HG03095 (cell line): ENCODE results near the gene ETV7.

Source experiments
- ATAC-seq: cut with Tn5 transposase; IDR thresholded peaks from one replicate; pipeline ENCODE4 v1.9.1; 2021; ENCODE audit warnings: moderate library complexity; ENCODE audit not compliant: unreplicated experiment

The ETV7 gene

DNA sequence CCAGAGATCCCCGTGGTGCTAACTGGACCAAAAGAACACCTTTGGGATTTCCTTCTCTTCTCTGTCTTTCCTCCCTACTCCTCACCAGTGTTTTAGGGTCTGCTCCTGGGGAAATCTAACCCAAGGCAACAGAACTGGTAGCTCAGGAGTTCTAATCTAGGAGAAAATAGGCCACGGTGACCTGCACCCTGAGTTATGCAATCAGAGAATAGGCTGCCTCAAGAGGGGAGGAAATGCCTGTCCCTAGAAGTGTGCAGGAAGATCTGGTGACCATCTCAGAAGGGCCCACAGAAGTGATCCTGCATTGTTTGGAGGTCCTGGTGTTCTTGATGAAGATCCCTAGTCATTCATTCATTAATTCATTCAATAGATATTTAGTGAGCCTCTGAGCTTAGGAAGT, 3.4 kb downstream of the ETV7 start:
- no peak for ATAC-seq

- no peak for ATAC-seq
Observed at GRCh38 chr6:36383606-36384005, 3.9 kb downstream of the ETV7 start.

- ATAC-seq, result no peak
Observed at GRCh38 chr6:36382976-36383375, 4.5 kb downstream of the ETV7 start.

DNA sequence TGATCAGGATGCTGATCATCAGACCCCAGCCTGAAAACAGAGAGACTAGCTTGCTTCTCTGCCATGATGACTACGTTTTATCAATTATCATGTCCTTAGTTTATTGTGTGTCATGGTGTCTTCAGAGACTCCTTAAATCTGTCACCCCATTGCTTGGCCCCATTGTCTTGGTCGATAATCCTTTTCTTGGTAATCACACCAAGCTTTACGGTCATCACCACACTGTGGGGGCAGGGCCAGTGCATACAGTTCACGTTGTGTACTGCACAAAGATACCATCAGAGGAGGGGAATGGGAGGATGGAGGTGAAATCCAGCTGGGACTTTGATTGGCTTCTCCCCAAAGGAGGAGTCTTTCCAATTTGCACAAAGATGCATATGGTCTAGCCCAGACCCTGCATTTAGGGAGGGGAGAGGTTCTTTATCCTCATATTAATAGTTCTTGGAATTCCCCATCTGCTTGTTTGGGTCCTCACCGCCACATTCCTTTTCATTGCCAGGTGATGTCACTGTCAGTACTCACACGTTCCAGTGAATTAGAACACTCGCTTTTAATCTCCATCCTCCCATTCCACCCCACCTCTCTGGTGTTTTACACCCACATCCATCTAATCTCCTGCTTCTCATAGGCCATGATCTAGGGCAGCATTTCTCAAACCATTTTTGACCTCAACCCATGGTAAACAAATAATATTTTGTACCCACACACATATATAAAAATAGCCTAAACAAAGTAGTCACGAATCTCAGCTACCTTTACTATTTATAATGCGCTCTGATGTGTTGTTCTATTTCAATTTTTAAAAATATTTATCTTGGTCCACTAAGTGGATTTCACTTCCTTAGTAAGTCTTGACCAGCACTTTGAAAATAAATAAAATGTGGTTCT, 5.7 kb downstream of the ETV7 start:
- ATAC-seq, result no peak

DNA sequence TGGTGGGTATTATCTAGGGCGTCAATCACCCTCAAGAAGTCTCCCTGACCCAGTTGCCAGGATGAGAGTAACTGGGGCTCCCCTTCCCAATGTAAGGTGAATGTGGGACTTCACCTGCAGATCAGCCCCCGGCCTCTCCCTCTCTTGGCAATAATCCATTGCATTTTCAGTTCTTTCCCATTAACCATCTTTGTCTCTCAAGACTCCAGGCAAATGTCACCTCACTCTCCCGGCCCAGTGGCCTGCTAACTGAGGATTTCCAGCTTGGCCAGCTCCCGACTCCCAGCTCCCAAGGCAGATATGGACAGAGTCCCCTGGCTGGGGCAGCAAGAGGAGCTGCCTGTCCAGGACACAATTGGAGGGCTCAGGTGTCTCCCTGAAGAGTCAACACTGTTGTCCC, 7.3 kb downstream of the ETV7 start:
- ATAC-seq, result no peak

DNA sequence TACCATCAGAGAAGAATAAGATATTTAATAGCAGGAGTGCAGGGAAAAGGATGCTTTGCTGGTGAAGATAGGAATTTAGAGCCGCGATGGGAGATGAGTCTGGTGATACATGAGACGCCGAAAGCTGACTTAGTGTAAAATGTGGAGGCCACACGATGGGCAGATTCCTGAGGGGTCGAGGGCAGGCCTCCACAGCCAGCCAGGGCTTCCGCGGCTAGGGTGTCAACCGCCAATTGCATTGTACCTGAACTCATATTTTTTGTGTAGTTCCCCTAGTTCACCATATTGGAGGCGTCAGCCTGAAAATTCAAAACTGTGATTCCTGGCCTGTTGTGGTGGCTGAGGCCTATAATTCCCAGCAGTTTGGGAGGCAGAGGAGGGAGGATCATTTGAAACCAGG, 8.5 kb downstream of the ETV7 start:
- ATAC-seq, result no peak

GRCh38 chr6:36378243-36378920, 9.1 kb downstream of the ETV7 start:
- ATAC-seq, result no peak

DNA sequence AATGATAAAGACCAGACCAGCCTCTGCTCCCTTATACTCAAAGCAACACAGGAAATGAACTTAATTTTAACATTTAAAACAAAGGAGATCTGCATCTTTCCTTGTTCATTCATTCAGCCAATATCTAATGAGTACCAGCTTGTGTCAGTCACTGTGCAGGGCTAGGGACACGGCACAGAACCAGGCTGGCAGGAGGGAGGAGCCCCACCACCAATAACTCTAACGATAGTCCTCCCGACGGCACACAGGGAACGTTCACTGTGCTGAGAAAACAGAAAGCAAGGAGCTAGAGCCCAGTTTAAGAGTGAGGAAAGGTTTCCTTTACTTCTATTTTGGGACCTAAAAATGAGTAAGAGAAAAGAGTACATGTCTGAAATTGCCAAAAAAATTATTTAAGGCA, 9.9 kb downstream of the ETV7 start:
- ATAC-seq, result no peak

DNA sequence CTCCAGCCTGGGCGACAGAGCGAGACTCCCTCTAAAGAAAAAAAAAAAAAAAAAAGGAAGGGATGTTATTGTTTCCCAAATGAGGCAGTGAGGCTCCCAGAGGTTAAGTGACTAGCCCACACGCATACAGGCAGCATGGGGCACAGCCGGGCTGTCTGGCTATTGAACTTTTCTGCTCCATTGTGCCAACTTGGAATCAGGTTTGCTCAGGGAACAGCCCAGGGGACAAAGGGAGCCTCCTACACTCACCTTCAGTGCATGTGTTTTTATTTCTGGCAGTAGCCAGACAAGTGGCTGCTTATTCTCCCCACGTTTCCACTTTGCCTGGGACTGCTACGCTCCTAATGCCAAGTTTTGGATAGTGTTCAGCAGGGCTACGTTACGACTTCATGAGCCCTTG, 10.7 kb downstream of the ETV7 start:
- no peak for ATAC-seq

DNA sequence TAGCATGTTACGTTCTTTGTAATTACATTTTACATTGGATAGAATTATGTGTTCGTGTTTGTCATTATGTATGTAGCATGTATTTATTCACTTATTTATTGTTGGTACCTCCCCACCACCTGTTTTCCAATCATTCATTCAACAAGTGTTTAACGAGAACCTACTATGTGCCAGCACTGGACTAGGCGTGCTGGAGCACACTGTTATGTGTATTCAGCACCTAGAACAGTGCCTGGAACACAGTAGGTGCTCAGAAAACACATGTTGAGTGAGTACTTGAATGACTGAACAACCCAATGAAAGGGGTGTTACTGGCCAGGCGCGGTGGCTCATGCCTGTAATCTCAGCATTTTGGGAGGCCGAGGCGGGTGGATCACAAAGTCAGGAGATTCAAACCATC, 11.3 kb downstream of the ETV7 start:
- no peak for ATAC-seq

DNA sequence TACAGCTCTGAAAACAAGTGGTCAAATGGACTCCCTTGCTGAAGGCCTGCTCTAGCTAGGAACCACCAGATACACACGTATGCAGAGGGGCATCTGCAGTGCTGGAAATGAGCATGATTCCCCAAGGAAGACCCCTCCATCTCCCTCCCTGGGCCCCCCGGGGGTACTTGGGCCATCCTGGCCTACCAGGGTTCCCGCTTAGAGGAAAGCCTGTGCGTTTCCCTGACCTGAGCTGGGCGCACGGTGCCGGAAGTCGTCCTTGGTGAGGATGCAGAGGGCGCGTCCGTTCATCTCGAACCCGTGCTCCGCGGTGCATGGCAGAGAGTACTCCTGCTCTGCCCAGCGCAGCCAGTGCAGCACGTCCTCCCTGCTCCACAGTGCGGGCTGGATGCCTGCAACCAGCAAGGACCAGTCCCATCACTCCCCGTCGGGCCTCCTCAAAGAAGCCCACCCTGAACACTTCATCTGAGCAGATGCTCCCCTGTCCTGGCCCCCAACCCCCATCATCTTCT, 11.8 kb downstream of the ETV7 start:
- no peak for ATAC-seq

DNA sequence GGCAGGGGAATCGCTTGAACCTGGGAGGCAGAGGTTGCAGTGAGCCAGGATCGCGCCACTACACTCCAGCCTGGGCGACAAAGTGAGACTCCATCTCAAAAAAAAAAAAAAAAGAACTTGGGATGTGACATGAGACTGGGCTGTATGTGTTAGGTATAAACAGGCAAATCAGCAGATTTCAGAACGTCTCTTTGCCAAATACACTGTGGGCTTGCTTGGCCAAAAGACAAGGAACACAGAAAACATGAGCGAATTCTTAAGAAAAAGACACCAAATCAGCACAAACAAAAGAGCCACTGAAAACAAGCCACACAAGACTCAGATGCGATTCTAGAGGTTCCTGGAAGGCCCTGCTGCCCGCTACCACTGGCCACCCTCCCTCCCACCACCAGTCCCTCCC, 12.5 kb downstream of the ETV7 start:
- ATAC-seq, result no peak

GRCh38 chr6:36374194-36374593, 13.3 kb downstream of the ETV7 start:
- no peak for ATAC-seq

- ATAC-seq, result no peak
Observed at GRCh38 chr6:36373368-36374019, 14.0 kb downstream of the ETV7 start.

DNA sequence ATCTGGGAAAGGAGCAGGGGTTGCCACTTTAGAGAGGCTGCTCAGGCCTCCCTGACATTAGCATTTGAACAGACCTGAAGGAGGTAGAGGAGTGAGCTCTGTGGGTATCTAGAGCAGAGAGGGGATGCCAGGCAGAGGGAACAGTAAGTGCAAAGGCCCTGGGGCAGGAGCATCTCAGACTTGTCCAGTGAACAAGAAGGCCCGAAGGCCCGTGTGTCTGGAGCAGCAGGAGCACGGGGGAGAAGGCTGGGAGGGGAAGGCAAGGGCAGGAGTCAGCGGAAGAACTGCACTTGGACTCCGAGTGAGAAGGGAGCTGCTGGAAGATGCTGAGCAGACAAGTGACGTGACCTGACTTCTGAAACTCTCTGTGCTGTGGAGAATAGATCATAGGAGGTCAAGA, 15.4 kb downstream of the ETV7 start:
- ATAC-seq, result no peak

- no peak for ATAC-seq
Observed at GRCh38 chr6:36371211-36371610, 16.3 kb downstream of the ETV7 start.

DNA sequence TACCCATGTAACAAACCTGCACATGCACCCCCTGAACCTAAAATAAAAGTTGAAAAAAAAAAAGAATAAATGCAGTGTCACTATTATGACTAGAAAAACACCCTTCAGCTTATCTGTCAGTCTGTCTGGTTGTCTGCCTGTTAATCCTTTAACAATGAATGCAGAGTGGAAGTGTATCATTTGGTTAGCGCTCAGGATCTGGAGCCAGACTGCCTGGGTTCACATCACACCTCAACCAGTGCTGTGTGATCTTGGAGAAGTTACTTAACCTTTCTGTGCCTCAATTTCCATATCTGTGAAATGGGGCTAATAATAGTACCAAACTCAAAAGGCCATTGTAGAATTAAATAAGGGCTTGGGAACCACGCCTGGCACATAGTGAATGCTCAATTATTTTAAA, 16.8 kb downstream of the ETV7 start:
- no peak for ATAC-seq

DNA sequence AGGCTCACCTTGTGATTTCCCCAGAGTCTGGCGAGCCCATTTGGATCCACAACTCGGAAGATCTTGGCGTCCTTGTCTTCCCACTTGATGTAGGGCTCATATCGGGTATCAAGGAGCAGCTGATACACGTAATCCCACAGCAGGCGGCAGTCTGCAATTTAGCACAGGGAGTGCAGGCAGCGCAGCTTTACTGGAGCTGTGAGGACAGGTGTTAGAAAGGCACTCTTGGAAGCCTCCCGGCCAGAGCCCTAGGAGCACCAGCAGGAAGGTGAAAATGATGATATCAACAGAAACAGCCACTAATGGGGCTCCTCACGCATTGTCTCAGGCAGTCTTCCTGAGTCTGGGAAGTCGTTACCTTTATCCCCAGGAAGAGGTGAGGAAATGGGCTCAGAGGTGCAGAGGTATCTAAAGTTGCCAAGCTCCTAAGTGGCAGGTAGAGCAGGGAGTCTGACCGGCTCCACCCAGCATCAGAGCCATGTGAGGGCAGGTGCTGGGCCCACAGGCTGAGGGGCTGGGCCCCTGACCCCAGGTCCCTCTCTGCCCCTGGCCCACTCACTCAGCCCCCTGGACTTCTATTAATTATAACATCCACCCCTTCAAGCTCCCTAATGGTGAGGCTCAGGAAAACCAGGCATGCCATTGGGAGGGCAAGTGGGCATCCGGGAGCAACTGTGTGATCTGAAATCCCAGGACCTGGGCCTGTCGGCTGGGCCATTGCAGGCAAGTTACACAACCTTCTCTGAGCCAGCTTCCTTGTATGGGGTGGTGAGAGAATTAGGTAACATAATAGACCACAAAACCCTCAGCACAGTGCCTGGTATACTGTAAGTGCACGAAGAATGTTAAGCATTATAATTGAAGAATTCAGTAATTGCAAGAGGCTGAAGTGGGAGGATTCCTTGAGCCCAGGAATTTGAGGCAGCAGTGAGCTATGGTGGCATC, 18.3 kb downstream of the ETV7 start:
- ATAC-seq, result no peak

DNA sequence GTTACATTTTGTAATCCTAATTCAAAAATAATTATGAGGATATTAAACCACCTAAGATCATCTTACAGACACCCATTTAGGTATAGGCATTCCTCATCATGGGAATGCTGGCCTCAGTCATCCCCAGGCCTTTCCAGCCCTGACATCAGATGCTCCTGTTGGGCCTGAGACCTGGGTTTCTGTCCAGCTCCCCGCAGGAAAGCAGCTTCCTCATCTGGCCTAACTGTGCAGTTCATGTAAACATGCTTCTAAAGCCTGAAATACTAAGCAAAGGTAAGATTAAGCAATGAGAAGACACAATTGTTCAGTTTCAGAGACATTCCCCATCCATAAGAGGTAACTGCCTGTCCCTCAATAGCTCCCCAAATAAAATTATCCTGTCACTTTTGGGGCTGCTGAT, 19.0 kb downstream of the ETV7 start:
- no peak for ATAC-seq

- ATAC-seq, result no peak
Observed at GRCh38 chr6:36367743-36368142, 19.7 kb downstream of the ETV7 start.
